GM19452 (cell line): ENCODE results near the gene FUCA2.
"Not testable (repeated sequence)": the region's sequence is repeated elsewhere in the genome, so short reads cannot be mapped to it uniquely, and the experiment has no call there.

Experiments used
- ATAC-seq: cut with Tn5 transposase; IDR thresholded peaks from one replicate; pipeline ENCODE4 v1.9.1; 2021; ENCODE audit not compliant: unreplicated experiment

The FUCA2 gene

DNA sequence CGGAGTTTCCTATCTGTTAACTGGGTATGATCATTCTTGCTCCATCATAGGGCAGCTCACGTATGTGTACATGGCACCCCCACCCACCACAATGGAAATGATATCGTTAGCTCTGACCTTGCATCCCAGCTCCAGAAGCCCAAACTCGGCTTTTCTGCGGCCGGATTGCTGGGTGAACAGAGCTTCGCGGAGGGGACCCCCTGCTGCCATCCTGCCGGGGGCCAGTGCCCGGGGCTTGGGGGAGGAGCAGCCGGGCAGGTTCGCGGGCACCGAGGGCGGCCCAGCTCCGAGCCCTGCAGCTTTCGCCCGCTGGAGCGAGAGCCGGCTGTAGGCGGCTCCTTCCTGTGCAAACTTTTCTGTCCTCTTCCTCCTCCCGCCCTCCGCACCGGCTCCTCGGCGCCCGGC, 24.9 kb upstream of the FUCA2 start:
- ATAC-seq: peak; percentile 79

DNA sequence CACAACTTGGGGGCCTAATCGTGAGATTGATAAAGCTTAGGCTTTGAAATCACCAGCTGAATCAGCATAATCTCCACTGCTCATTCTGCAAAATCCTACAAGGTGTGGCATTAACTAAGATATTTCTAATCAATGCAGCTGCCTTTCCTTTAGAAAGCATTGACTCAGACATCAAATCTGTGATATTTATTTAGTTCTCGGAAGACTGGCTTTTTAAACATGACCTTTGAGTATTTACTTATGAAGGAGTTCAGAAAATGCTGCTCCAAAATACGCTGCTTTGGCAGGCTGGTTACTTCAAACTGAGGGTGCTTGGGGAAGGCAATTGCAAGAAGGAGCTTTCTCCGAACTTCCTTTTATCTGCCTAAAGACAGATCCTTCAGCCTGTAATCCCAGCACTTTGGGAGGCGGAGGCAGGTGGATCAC, 23.7 kb upstream of the FUCA2 start:
- ATAC-seq: no peak

DNA sequence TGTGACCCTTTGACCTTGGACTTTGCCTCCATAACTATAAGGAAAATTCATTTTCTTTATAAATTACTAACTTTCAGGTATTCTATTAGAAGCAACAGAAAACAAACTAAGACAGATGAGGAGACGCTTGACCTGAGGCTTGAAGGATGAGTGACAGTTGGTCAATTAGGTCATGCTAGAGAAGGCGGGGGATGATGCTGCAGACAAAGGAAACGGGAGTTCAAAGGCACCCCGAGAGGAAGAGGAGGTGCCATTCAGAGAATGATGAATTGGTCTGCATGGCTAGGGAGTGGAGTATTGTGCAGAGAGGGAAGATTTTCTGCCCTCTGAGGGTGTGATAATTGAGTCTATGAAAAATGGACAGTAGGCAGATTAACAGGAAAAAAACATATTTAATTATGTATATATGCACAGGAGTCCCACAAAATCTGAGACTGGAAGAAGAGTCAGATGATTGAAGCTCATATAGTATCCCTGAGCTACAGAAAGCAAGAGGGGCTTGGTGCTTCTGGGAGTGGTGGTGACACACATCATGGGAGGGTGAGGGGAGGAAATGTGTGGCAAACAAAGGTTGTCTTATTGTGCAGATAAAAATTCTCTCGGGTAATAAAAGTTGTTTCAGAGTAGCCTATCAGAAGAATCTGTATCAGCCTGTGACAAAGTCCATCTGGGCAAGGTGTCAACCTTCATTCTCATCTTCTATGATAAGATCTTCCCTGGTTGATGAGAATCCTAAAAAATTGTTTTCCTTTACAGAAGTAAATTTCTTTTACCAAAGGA, 20.4 kb upstream of the FUCA2 start:
- no peak for ATAC-seq

DNA sequence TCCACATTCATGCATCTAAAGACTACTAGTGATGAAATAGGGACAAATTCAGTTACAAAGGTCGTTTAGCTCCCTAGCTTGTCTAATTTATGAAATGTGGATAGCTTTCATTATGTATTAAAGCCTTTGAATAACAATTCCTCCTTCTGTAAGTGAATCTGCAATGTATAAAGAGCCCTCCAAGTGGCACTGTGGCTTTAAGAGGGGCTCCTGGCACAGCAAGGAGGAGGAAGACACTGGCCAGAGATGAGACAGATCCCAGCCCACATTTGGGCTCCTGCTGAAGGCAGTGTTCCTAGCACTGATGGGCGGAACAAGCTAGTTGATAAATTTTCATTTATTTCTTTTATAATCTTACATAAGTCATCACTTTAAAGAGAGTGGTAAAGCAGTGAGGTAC, 17.6 kb upstream of the FUCA2 start:
- ATAC-seq: no peak

DNA sequence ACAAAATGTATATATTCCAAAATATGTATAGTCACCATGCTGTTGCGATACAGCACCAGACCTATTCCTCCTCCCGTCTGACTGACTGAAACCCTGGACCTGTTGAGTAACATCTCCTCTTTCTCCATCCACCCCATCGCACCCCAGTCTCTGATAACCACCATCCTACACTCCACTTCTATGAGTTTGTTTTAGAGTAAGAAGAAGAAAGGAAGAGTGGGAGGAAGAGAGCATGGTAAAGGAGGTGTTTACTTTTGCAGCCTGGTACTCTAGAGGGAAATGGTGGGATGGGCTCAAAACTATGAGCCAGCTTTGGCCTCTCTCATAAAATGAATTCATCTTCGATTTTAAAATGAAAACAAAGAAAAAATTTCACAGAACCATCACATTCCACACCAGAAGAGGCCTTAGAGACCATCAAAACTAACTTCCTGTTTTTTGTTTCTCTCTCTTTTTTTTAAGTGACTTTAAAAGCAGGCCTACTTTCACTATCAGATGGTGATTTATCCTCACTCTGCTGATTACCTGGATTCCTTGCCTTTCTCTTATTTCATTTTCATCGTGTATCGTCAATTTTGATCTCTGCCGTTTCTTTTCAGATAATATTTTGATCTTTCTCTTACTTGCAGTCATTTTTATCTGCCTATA, 16.8 kb upstream of the FUCA2 start:
- ATAC-seq: no peak

DNA sequence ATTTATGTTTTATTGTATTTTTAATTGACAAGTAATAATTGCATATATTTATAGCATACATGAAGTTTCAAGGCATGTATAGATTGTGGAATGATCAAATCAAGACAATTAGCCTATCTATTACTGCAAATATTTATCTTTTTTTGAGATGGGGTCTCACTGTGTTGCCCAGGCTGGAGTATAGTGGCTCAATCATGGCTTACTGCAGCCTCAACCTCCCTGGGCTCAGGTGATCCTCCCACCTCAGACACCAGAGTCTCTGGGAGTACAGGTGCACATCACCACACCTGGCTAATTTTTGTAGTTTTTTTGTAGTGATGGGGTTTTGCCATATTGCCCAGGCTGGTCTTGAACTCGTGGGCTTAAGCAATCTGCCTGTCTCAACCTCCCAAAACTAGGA, 16.2 kb upstream of the FUCA2 start:
- ATAC-seq: no peak

DNA sequence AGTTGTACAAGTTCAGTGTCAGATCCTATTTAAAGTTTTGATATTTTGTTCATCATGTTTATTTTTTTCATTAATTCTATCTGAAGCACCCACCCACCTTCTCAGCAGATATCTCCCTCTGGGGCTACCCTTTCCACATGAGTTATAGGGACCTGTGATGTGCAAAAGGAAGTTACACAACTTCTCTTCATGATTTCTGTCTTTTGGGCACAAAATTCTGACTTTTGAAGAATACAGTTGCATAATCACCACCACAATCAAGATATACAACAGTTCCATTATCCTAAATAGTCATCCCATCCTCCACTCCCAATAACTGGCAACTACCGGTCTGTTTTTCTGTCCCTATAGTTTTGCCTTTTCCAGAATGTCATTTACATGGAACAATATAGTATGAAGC, 13.8 kb upstream of the FUCA2 start:
- ATAC-seq: no peak

DNA sequence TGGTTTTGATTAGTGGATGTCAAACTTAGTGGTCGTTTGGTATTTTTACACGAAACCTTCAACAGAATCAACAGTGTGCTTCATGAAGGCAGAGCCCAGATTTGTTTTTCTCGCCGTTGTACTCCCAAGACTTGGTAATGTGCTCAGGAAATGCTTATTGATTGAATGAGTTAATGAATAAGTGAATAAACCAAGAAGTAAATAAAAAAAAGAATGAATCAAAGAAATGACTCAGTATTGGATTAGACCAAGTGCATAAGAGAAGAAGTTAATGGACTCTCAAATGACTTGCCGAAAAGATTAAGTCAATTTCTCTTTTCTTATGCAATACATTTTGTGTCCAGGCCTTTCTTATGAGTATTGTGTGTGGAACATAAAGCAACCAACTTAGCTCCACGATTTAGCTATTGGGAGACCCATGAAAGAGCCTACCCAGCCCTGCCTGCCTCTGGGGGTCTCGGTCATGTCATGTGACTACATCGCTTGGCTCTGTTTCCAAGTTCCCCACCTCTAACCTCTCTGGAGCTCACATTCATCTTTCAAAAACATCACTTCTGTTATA, 10.6 kb upstream of the FUCA2 start:
- no peak for ATAC-seq

DNA sequence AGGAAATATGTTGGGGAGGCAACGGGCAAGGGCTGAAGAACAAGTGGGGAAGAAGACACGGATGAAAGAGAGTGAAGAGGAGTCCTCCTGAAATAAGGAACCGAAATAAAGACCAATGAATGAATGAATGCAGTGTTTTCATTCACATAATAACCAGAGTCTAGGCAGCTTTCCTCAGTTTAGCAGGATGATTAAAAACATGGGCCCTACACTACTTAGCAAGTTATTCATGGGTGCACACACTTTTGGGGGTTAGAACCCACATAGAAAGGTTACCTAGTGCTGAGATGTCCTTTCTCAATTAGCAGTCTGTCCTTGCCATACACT, 5.9 kb upstream of the FUCA2 start:
- no peak for ATAC-seq

DNA sequence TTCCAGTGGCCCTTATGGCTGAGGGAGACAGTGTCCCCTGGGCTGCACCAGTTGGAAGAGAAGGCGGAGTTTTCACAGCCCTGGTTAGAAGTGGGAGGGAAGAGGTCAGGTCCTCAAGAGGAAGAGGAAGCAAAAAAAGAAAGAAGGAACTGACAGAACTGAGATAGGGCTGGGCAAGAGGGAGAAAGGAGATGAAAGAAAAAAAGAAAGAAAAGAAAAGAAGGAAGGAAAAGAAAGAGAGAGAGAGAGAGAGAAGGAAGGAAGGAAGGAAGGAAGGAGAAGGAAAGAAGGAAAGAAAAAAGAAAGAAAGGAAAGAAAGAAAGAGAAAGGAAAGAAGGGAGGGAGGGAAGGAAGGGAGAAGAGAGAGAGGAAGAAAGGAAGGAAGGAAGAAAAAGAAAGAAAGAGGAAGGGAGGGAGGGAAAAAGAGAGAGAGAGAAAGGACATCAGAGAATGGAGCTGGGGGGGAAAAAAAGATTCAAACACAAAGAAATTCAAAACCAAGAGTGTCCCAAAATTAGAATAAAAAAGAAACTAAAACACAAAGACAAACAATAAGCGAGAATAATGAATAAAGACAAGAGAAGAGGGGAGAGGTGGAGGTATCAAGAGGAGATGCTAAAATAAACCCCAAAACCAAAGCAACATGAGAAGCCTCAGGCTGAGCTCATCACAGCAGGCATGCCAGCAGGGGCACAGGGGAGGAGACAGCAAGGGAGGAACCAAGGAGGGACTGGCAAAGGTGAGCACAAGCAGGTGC, 5.3 kb upstream of the FUCA2 start:
- no peak for ATAC-seq

DNA sequence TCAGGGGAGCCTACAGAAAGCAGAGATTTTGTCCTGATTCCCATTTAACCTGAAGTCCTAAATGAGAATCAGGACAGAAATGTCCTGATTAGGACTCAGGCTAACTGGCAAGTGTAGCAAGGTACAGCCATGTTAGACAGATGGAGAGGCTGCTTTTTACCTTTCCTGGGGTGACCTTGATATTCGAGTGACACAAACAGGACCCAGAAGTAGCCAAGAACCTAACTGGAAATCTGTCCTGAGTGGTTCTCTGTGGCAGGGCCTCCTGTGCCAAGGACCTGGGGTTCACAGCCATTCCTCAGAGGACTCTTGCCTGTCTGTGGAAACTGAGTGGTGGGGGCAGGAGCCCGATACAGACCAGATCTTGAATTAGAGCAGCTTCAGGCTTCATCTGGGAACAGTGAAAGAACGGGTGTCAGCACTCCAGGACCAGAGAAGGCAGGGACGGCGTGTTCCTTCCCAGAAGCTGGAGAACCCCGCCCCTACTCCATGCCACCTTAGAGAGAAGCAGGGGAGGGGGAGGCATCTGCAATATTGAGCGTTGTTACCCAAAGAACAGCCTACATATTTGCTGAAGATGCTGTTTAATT, 4.3 kb upstream of the FUCA2 start:
- ATAC-seq: no peak

DNA sequence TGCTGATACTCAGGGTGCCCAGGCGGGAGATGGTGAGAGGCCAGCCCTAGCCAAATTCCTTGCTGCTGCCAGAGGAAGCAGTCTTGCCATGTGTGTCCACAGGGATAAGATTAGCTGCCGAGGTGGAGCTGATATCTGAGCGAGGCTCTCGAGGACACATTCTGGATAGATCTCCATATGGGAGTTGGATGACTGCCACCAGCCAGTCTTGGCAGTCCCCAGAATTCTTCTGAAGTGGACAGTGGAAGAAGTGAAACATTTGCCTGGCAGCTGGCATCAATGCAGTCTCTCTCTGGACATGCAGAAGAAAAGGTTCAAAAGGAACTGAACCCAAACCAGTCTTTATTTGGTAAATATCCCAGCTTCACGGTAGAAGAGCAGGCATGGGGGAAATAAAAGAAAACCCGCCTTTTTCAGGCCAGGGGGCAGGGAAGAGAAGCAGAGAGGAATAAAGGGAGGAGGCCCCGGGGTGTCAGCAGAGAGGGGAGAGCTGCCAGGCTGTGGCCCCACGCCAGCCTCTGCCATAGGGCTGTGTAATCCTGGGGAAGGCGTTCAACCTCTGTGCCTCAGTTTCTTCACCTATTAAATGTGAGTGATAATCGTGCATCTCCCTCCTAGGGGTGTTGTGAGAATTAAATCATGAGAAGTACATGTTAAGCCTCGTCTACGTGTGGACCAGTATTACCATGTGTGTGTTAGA, 3.7 kb upstream of the FUCA2 start:
- ATAC-seq: no peak

DNA sequence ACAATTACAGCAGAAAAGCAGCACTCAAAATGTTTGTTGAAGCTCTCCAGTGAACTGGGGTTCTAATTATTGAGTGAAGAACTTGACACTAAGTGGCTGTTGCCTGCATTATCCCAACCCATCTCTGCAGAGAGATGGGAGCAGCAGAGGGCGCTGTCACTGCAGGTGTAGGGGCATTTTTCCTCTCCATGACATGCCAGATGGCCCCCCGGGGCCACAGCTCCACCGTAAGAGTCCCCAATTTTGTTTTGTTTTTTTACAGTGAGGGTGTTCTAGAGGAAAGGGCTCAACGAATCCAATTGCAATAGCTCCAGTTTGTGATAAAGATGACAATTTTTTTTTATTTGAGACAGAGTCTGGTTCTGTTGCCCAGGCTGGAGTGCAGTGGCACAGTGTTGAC, 1.9 kb upstream of the FUCA2 start:
- ATAC-seq: no peak

DNA sequence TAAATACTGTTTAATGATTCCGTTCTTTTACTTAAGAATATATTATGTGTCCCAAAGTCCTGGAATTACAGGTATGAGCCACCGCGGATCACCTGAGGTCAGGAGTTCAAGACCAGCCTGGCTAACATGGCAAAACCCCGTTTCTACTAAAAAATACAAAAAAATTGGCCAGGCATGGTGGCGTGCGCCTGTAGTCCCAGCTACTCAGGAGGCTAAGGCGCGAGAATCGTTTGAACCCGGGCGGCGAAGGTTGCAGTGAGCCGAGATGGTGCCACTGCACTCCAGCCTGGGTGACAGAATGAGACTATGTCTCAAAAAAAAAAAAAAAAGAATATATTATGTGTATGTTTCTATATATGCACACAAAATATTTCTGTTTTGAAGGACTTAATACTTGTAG, 1.2 kb downstream of the FUCA2 start:
- not testable (repeated sequence) for ATAC-seq

DNA sequence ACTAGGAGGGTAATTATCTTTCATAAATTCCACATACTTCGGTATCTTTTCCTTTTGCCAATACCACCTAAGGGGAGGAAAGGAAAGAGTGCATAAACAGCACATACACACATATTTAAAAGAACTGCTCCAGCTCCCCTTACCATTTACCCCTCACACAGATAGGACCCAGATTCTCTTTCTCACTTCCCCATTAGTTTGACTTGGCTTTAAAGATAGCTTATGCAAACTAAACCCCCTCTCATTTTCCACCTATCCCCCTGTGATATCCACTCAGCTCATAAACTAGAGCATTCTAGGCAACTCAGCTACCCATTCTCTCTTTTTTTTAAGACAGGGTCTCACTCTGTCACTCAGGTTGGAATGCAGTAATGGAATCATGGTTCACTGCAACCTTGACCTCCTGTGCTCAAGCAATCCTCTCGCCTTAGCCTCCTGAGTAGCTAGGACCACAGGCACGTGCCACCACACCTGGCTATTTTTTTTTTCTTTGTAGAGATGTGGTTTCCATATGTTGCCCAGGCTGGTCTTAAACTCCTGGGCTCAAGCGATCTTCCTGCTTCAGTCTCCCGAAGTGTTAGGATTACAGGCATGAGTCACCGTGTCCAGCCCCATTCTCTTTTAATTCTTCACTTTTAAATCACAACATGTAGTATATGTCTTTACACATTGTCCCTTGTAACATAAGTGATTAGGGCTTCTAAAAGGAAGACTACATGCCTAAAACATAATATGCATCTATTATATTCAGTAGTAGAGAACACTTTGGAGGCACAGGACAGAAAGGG, 4.0 kb downstream of the FUCA2 start:
- no peak for ATAC-seq

DNA sequence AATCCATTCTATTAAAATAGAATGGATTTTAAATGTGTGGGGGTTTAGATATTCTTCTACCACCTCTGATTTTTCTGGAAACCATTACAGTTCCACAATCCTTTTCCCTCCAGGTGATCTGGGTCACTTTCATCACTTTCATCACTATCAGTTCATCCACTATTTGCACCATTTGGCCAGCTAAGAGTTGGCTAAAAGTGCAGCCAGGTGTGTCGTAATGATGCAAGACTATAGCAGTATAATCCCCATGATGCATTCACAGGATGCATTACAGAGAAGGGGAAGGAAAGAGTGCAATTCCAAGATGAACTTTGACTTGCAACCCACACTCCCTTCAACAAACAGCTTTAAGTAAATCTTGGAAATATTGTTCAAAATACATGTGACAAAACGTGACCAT, 4.9 kb downstream of the FUCA2 start:
- no peak for ATAC-seq

DNA sequence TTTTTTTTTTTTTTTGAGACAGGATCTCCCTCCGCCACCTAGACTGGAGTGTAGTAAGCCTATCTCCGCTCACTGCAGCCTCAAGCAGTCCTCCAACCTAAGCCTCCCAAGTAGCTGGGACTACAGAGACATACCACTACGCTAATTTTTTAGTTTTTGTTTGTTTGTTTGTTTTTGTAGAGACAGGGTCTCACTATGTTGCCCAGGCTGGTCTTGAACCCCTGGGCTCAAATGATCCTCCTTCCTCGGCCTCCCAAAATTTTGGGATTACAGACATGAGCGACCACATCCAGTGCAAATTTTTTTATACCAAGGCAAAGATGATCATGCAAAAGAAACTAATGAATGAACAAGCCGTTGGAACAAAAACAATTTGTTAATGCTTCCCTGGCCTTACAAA, 5.3 kb downstream of the FUCA2 start:
- no peak for ATAC-seq

DNA sequence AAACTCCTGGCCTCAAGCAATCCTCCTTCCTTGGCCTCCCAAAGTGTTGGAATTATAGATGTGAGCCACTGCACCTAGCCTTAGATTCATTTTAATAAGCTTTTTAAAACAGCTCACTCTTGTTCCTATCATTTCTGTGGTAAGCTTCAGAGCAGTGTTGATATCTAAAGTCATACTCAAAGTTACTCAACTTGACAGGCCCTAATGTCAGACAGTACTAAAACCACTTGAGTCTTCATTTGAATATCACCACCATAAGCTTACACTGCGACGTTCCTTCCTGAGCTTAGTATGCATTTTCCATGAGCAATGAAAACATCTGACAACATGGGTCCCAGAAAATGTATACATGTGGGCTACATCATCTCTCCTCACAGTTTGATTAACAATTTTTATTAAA, 6.0 kb downstream of the FUCA2 start:
- ATAC-seq: no peak

DNA sequence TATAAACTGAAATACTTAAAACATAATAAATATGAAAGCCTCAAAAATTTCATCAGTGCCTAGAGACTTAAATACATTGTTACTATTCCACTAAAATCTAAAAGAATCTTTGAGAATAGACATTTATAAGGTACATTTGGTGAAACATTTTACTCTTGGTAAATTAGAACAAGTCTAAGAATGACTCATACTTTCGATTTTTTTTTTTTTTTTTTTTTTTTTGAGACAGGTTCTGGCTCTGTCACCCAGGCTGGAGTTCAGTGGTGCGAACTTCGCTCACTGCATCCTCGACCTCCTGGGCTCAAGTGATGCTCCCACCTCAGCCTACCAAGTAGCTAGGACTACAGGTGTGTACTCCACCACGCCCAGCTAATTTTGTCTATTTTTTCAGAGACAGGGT, 6.4 kb downstream of the FUCA2 start:
- no peak for ATAC-seq

DNA sequence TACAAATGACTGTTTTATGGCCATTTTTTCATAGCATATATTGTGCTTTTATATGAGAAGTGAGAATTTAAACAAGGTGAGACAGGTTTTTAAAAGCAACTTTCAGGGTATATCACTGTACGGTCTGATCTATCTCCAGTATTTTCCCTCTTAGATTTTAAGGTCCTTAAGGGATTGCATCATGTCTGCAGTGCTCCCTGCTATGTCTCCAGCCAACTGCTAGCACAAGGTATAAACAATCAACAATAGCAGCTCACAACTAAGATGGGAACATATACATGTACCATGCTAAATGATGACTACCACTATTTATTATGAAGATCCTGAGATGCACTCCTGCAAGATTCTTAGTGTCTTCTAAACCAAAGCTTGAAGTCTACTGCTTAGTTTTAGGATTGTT, 7.2 kb downstream of the FUCA2 start:
- ATAC-seq: no peak
